ENCODE measurements around the gene UBE2F. TPM values are rescaled to one million over a fixed set of nuclear protein-coding genes. Genes with fewer than 3 reads are reported as not detected.

Gene UBE2F
- total and polyA plus RNA-seq, 9 of the 15 experiments (the other 6 are each of a cell fraction or from before 2014, with no cell fraction given), result 18.1 to 88.1 (median 53.0) TPM

GRCh38 chr2:238010572-238010971 is 43.8 kb downstream of the UBE2F start (continued):
- TF ChIP-seq ZNF518B (CRISPR knock-in tag; IDR thresholded peaks at IDR 0.05), result no peak

GRCh38 chr2:238013806-238014205 is 47.0 kb downstream of the UBE2F start:
- Histone ChIP-seq H4K20me1 (replicated peaks; ENCODE audit: control insufficient read depth, insufficient read depth, low read length) (no peaks in the 10 kb centered on the region), H3K4me1 (replicated peaks in 1 of 2; ENCODE audit: control insufficient read depth in 2 of 2, insufficient read depth in 2 of 2, low read length in 2 of 2) (no peaks in the 10 kb centered on the region), H3K9me3 (replicated peaks; ENCODE audit: control insufficient read depth, insufficient read depth, low read depth, low read length) (no peaks in the 10 kb centered on the region), H3K9ac (ENCODE audit: insufficient read depth in 1 of 2, low read depth in 2 of 2, low read length in 2 of 2) (no peak overlapping the region), H2AFZ (ENCODE audit: low read depth, low read length) (no peak overlapping the region), H3K27me3 (ENCODE audit: control insufficient read depth in 2 of 2, insufficient read depth in 2 of 2, low read length in 2 of 2) (no peaks in the 10 kb centered on the region), H3K4me2 (ENCODE audit: insufficient read depth, low read length) (no peak overlapping the region), H3K4me3 (no peak overlapping the region), H3K79me2 (ENCODE audit: control insufficient read depth, insufficient read depth, low read length) (peaks cover 8% of the 10 kb centered on the region; the same call in 1 of the 3 replicates), H3K27ac (ENCODE audit: extremely low read depth, low read depth, low read length) (no peak overlapping the region), H3K36me3 (ENCODE audit: control insufficient read depth, insufficient read depth, low read length) (peaks cover 33% of the 10 kb centered on the region; the same call in 2 of the 3 replicates), H3K9me1 (ENCODE audit: control insufficient read depth, insufficient read depth, low read length) (no peaks in the 10 kb centered on the region)
- ChIA-PET CTCF (ENCODE audit: low intra/inter-chr PET ratio) (no interaction called here), POLR2A (interaction anchor here (0.7 kb wide), 1 partner anchor 9 kb away, joined by 3 read pairs; no protein-coding TSS in a partner anchor)
- WGBS (ENCODE audit: insufficient coverage, low coverage, missing lambda C conversion rate), result 94% methylated on average over 7 of the region's 7 CpGs
- BruUV-seq (replicated peaks), result no TSS peak
- intact Hi-C loops (cut with micrococcal nuclease) (no loop called here), in situ Hi-C loops (cut with MboI) (no loop called here)
- no peak for ATAC-seq
- FAIRE-seq, result no peak
- DNase-seq (ENCODE audit: extremely low read depth in 1 of 4, low spot score in 3 of 4), result no peak
- no peak for TF ChIP-seq ZNF184 (CRISPR knock-in tag; IDR thresholded peaks at IDR 0.05)
- TF ChIP-seq MBD1 (CRISPR knock-in tag; IDR thresholded peaks at IDR 0.05), result no peak
- TF ChIP-seq CEBPZ (IDR thresholded peaks at IDR 0.05; ENCODE audit: borderline replicate concordance, low read depth, low read length), result no peak
- no peak for TF ChIP-seq EWSR1 (IDR thresholded peaks at IDR 0.05; ENCODE audit: borderline replicate concordance, low read depth, partially characterized antibody)
- TF ChIP-seq EP300 (IDR thresholded peaks at IDR 0.05; ENCODE audit: low read length), result no peak
- TF ChIP-seq PRPF4 (IDR thresholded peaks at IDR 0.05; ENCODE audit: insufficient read depth, low read depth, low read length, poor library complexity, severe bottlenecking), result no peak
- no peak for TF ChIP-seq TAF1 (IDR thresholded peaks at IDR 0.05; ENCODE audit: control insufficient read depth, extremely low read depth, insufficient read depth, low read length, severe bottlenecking)
- TF ChIP-seq SMC3 (conservative IDR thresholded peaks at IDR 0.05; ENCODE audit: insufficient read depth, low read depth, low read length), result no peak
- no peak for TF ChIP-seq POLR3G (IDR thresholded peaks at IDR 0.05; ENCODE audit: extremely low read depth, insufficient read length, insufficient replicate concordance)

All from K562 (cell line).